CD14-positive monocyte (primary cell): ENCODE results near the gene SLC29A1. TPM values are rescaled to one million over a fixed set of nuclear protein-coding genes. Genes with fewer than 3 reads are reported as not detected.

Experiments
- DNase-seq, 3 donors: peaks; one replicate each; pipeline ENCODE4 v3.0.0-alpha.2; 2011 to 2022
- H2AFZ ChIP-seq: 2 replicates; pipeline ENCODE4 v1.6.0; 2012; ENCODE audit warnings: mild to moderate bottlenecking, low read depth, low read length, inconsistent platforms; ENCODE audit not compliant: insufficient read depth, poor library complexity, severe bottlenecking
- H3K27ac ChIP-seq, 2 donors: 1 replicate in 1 of 2; 2 replicates in 1 of 2; pipeline ENCODE4 v1.5.1; 2012 to 2013; ENCODE audit warnings: low read length in 2 of 2, control low read depth in 1 of 2, inconsistent platforms in 1 of 2, low read depth in 1 of 2, mild to moderate bottlenecking in 1 of 2
- H3K27me3 ChIP-seq, 2 donors: one replicate each; pipeline versions ENCODE4 v1.6.0 to v1.6.1; 2011 to 2013; ENCODE audit warnings: low read length in 2 of 2; ENCODE audit not compliant: control insufficient read depth in 2 of 2, insufficient read depth in 2 of 2
- H3K36me3 ChIP-seq, 2 donors: replicated peaks in 1 of 2; 1 replicate in 1 of 2; 2 replicates in 1 of 2; pipeline versions ENCODE4 v1.5.1 to v1.6.1; 2012 to 2013; ENCODE audit warnings: low read length in 2 of 2, control low read depth in 1 of 2, inconsistent platforms in 1 of 2, mild to moderate bottlenecking in 1 of 2; ENCODE audit not compliant: insufficient read depth in 2 of 2, control insufficient read depth in 1 of 2
- H3K4me1 ChIP-seq, 2 donors: 1 replicate in 1 of 2; 2 replicates in 1 of 2; pipeline versions ENCODE4 v1.5.1 to v1.6.1; 2012 to 2013; ENCODE audit warnings: low read length in 2 of 2, control low read depth in 1 of 2, inconsistent platforms in 1 of 2, mild to moderate bottlenecking in 1 of 2, moderate library complexity in 1 of 2; ENCODE audit not compliant: insufficient read depth in 2 of 2, control insufficient read depth in 1 of 2
- H3K4me2 ChIP-seq: replicated peaks from 2 replicates; pipeline ENCODE3; 2012; ENCODE audit warnings: low read length, moderate library complexity, mild to moderate bottlenecking; ENCODE audit not compliant: poor library complexity, severe bottlenecking; ENCODE audit errors: extremely low read depth
- H3K4me3 ChIP-seq, 3 experiments: fragments of 200-600 bp in 1 of 3; sonication (generic) in 1 of 3; replicated peaks in 1 of 3; 1 replicate in 2 of 3; 2 replicates in 1 of 3; pipeline ENCODE4 v1.5.1; 2011 to 2013; ENCODE audit warnings: low read length in 3 of 3, mild to moderate bottlenecking in 3 of 3, control low read depth in 2 of 3, low read depth in 2 of 3, inconsistent platforms in 1 of 3, moderate library complexity in 1 of 3
- H3K79me2 ChIP-seq: 2 replicates; pipeline ENCODE4 v1.6.0; 2012; ENCODE audit warnings: mild to moderate bottlenecking, control low read depth, inconsistent platforms, low read length, moderate library complexity; ENCODE audit not compliant: insufficient read depth
- H3K9ac ChIP-seq: 2 replicates; pipeline ENCODE4 v1.6.0; 2017; ENCODE audit warnings: low read length, mild to moderate bottlenecking; ENCODE audit not compliant: insufficient read depth, poor library complexity, severe bottlenecking
- H3K9me3 ChIP-seq, 2 donors: replicated peaks in 1 of 2; 1 replicate in 1 of 2; 2 replicates in 1 of 2; pipeline versions ENCODE4 v1.5.1 to v1.6.1; 2012 to 2013; ENCODE audit warnings: low read length in 2 of 2, control low read depth in 1 of 2; ENCODE audit not compliant: control insufficient read depth in 1 of 2, insufficient read depth in 1 of 2
- H4K20me1 ChIP-seq: 2 replicates; pipeline ENCODE4 v1.6.0; 2012; ENCODE audit warnings: mild to moderate bottlenecking, low read length, control low read depth, moderate library complexity; ENCODE audit not compliant: insufficient read depth
- H3K27ac Mint-ChIP-seq, 7 donors: one replicate each; pipeline ENCODE4 v1.8.0; 2020; ENCODE audit warnings: mild to moderate bottlenecking in 7 of 7, mixed read lengths in 7 of 7, moderate library complexity in 6 of 7, inconsistent platforms in 2 of 7
- H3K27me3 Mint-ChIP-seq, 3 donors: one replicate each; pipeline ENCODE4 v1.8.0; 2021 to 2022; ENCODE audit warnings: low read depth in 3 of 3, mild to moderate bottlenecking in 3 of 3, mixed read lengths in 3 of 3, moderate library complexity in 3 of 3, inconsistent platforms in 1 of 3
- H3K36me3 Mint-ChIP-seq, 2 donors: one replicate each; pipeline ENCODE4 v1.8.0; 2020; ENCODE audit warnings: mixed read lengths in 2 of 2, inconsistent platforms in 1 of 2, mild to moderate bottlenecking in 1 of 2
- H3K4me1 Mint-ChIP-seq: one replicate; pipeline ENCODE4 v1.8.0; 2020; ENCODE audit warnings: mild to moderate bottlenecking, mixed read lengths
- H3K4me3 Mint-ChIP-seq, 2 donors: one replicate each; pipeline ENCODE4 v1.8.0; 2020; ENCODE audit warnings: mild to moderate bottlenecking in 2 of 2, mixed read lengths in 2 of 2, moderate library complexity in 1 of 2
- H3K9me3 Mint-ChIP-seq, 7 donors: one replicate each; pipeline ENCODE4 v1.8.0; 2020 to 2022; ENCODE audit warnings: mixed read lengths in 7 of 7, mild to moderate bottlenecking in 6 of 7, moderate library complexity in 6 of 7, inconsistent platforms in 2 of 7
- WGBS: methylation state at CpG from one replicate; pipeline ENCODE4 v1.1.5; 2013; ENCODE audit warnings: missing lambda C conversion rate; ENCODE audit not compliant: insufficient coverage; 5-methylcytosine and 5-hydroxymethylcytosine counted together
- intact Hi-C, 2 donors: fragments of 100-400 bp; cut with micrococcal nuclease; formaldehyde crosslinking; loops; one replicate each; pipeline versions ENCODE4 v1.15.0 to v1.15.1; 2023
- polyA plus RNA-seq, 3 donors: library from polyadenylated mRNA; depleted of rRNA in 1 of 3; unstranded in 2 of 3; stranded (reverse) in 1 of 3; fragments of 300-500 nt in 2 of 3; fragments of >200 nt in 1 of 3; fragmentation: Illumina TruSeq in 2 of 3; gene quantifications; 1 replicate in 2 of 3; 2 replicates in 1 of 3; pipeline ENCODE4 v1.2.3, GENCODE V29; 2012 to 2021
- TF ChIP-seq, protein P1 (sequence below): fragments of 200-600 bp; IDR thresholded peaks from one replicate; pipeline ENCODE4 v1.8.0; 2022; ENCODE audit warnings: antibody characterized with exemption, mild to moderate bottlenecking

SLC29A1 gene
- polyA plus RNA-seq, 3 donors = 14.3 to 23.2 (median 15.0) TPM

DNA sequence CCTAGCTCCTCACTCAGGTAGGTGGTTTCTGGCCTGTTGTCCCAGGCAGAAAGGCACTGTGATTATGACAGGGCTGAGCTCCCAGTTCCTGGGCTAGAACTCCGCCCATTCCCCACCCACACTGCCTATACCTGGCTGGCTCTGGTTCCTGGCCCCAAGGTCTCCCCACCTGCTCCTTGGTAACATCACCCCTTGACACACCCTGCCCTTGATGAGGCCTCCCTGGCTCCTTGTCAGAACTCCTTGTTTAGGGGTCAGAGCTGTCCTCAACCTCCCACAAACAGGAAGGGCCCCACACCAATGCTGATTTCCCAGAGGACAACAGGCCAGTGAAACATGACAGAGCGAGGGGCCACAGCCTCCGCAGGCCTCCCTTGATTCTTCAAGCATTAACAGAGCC is 22.2 kb upstream of the SLC29A1 start:
- Histone ChIP-seq H3K27me3 (no peaks in the 10 kb centered on the region), H3K27ac (no peak overlapping the region), H3K9ac (no peak overlapping the region), H2AFZ (no peak overlapping the region), H3K4me2 (no peak overlapping the region), H3K79me2 (no peaks in the 10 kb centered on the region), H3K4me3 (no peak overlapping the region), H4K20me1 (no peaks in the 10 kb centered on the region), H3K9me3 (no peaks in the 10 kb centered on the region), H3K4me1 (no peaks in the 10 kb centered on the region), H3K36me3 (no peaks in the 10 kb centered on the region)
- TF ChIP-seq, protein P1, sequence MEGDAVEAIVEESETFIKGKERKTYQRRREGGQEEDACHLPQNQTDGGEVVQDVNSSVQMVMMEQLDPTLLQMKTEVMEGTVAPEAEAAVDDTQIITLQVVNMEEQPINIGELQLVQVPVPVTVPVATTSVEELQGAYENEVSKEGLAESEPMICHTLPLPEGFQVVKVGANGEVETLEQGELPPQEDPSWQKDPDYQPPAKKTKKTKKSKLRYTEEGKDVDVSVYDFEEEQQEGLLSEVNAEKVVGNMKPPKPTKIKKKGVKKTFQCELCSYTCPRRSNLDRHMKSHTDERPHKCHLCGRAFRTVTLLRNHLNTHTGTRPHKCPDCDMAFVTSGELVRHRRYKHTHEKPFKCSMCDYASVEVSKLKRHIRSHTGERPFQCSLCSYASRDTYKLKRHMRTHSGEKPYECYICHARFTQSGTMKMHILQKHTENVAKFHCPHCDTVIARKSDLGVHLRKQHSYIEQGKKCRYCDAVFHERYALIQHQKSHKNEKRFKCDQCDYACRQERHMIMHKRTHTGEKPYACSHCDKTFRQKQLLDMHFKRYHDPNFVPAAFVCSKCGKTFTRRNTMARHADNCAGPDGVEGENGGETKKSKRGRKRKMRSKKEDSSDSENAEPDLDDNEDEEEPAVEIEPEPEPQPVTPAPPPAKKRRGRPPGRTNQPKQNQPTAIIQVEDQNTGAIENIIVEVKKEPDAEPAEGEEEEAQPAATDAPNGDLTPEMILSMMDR = no peak
- intact Hi-C loops = no loop called here
- Mint-ChIP-seq H3K27me3 (peaks cover 0 to 4% (median 3%) of the 10 kb centered on the region in 3 donors), H3K4me1 (no peaks in the 10 kb centered on the region), H3K9me3 (no peaks in the 10 kb centered on the region), H3K4me3 (no peak overlapping the region), H3K36me3 (no peaks in the 10 kb centered on the region), H3K27ac (no peak overlapping the region)
- WGBS = 95% methylated on average over 3 of the region's 3 CpGs
- no peak for DNase-seq

DNA sequence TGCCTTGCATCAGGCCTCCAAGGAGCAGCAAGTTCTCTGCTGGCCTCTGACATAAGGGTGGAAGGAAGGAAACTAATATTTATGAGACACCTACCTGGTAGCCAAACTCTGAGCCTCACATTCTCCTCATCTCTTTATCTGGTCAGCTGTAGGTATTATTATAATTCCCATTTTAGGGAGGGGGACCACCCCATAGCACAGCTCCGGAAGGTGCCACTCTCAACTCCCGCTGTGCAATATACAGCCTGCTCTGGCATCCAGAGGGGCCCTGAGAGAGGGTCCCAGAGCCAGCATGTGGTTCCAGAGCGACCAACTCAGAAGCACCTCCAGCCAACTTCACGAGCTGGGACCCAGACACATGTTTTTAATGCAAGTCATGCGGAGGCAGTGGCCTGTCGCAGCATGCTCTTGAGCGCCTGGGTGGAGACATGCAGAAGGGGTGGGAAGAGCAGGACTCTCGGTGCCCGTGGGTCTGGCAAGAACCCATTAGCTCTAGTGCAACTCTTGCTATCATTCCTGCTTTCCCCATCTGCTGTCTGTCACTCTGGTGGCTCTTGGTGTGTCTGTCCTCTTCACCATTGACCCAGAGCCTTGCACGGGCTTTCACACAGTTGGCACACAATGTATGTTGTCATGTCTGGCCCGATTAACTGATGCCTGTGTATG is 21.6 kb upstream of the SLC29A1 start:
- H3K27me3 ChIP-seq = no peaks in the 10 kb centered on the region
- intact Hi-C loops = no loop called here
- H3K9ac ChIP-seq = no peak overlapping the region
- Mint-ChIP-seq H3K4me3 (no peak overlapping the region), H3K9me3 (no peaks in the 10 kb centered on the region), H3K27me3 (peaks cover 0 to 4% (median 3%) of the 10 kb centered on the region in 3 donors), H3K4me1 (no peaks in the 10 kb centered on the region), H3K27ac (no peak overlapping the region), H3K36me3 (no peaks in the 10 kb centered on the region)
- no peak overlapping the region for H3K4me3 ChIP-seq
- no peaks in the 10 kb centered on the region for H3K9me3 ChIP-seq
- no peak overlapping the region for H3K4me2 ChIP-seq
- no peaks in the 10 kb centered on the region for H3K4me1 ChIP-seq
- no peak overlapping the region for H2AFZ ChIP-seq
- H4K20me1 ChIP-seq = no peaks in the 10 kb centered on the region
- H3K36me3 ChIP-seq = no peaks in the 10 kb centered on the region
- WGBS = 84% methylated on average over 8 of the region's 11 CpGs
- no peaks in the 10 kb centered on the region for H3K79me2 ChIP-seq
- TF ChIP-seq, protein P1 = no peak
- no peak overlapping the region for H3K27ac ChIP-seq
- no peak for DNase-seq
